Lower leg skin (tissue), 4 donors: Measurements from ENCODE around the gene GTF2F2. TPM values are rescaled to one million over a fixed set of nuclear protein-coding genes. Genes with fewer than 3 reads are reported as not detected.

ENCODE experiments used
- DNase-seq, 2 donors: peaks; one replicate each; pipeline ENCODE4 v3.0.0-alpha.2; 2019; ENCODE audit warnings: low spot score in 2 of 2
- H3K4me3 ChIP-seq: fragments of 200-600 bp; sonication (generic); 2 replicates; pipeline ENCODE4 v1.5.1; 2017; ENCODE audit warnings: mild to moderate bottlenecking, low read depth; ENCODE audit not compliant: poor library complexity, severe bottlenecking
- POLR2A ChIP-seq, 2 donors: fragments of 450-650 bp; IDR thresholded peaks; one replicate each; pipeline ENCODE4 v1.6.1; 2016 to 2017; ENCODE audit warnings: antibody characterized with exemption in 2 of 2, mild to moderate bottlenecking in 1 of 2, moderate library complexity in 1 of 2
- WGBS, 2 donors: methylation state at CpG; one replicate each; pipeline ENCODE4 v1.1.5; 2018; 5-methylcytosine and 5-hydroxymethylcytosine counted together
- intact Hi-C: fragments of 100-400 bp; cut with DNase I; formaldehyde crosslinking; loops from one replicate; pipeline ENCODE4 v1.15.0; 2023; ENCODE audit warnings: low total_unique reads
- total RNA-seq, 4 donors: library from RNA; depleted of rRNA; stranded (reverse); fragments of >200 nt; gene quantifications; one replicate each; pipeline ENCODE4 v1.1.0, GENCODE V29; 2016
- TF ChIP-seq, protein P1 (sequence below), 3 donors: fragments of 450-650 bp; IDR thresholded peaks; one replicate each; pipeline ENCODE4 v1.5.1; 2016; ENCODE audit warnings: antibody characterized with exemption in 3 of 3, mild to moderate bottlenecking in 3 of 3, moderate library complexity in 2 of 3

GTF2F2 gene
- total RNA-seq, 4 donors from 2014 or later, result 35.6 to 52.4 (median 45.3) TPM

DNA sequence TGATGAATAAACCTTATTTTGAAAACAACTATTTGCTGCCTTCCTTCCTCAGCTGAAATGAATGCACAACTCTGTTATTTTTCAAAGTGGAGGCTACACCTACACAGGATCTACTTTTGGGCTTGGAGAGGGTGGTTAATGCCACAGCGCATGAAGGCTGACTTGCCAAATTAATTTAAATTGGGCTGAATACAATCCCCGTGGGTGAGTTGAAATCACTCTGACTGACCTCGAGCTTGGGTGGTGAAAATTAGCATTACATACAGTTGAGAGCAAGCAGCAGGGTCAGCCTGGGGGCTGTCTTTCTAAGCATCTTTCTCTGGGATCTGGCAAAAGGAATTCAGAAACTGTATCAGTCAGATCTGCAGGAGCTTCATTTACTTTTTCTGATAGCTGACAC lies 182.2 kb downstream of the GTF2F2 start:
- 39% methylated on average over 3 of the region's 3 CpGs for WGBS, 2 donors
- H3K4me3 ChIP-seq, result no peak overlapping the region
- TF ChIP-seq, protein P1, sequence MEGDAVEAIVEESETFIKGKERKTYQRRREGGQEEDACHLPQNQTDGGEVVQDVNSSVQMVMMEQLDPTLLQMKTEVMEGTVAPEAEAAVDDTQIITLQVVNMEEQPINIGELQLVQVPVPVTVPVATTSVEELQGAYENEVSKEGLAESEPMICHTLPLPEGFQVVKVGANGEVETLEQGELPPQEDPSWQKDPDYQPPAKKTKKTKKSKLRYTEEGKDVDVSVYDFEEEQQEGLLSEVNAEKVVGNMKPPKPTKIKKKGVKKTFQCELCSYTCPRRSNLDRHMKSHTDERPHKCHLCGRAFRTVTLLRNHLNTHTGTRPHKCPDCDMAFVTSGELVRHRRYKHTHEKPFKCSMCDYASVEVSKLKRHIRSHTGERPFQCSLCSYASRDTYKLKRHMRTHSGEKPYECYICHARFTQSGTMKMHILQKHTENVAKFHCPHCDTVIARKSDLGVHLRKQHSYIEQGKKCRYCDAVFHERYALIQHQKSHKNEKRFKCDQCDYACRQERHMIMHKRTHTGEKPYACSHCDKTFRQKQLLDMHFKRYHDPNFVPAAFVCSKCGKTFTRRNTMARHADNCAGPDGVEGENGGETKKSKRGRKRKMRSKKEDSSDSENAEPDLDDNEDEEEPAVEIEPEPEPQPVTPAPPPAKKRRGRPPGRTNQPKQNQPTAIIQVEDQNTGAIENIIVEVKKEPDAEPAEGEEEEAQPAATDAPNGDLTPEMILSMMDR (IDR thresholded peaks at IDR 0.05), result no peak
- TF ChIP-seq POLR2A (IDR thresholded peaks at IDR 0.05), result no peak
- no peak for DNase-seq
- intact Hi-C loops, result loop anchor here (10.0 kb wide), 1 partner anchor 258 kb away; no protein-coding TSS in a partner anchor

DNA sequence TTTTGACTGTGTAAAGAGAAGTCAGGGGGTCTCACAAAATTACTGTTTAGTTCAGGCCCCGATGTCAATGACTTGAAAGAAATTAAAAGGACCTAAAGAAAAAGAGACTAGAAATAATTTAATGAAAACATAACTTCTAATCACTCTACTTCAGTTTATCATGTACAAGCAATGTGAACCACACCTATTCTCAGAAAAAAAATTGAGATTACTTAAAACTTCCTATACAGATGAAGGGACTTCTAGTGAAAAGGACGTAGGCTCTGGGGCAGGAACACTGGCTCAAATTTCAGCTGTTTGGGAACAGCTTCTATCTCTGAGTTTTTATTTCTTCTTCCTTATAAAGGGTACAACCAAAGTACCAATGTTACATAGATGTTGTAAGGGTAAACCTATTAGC lies 182.7 kb downstream of the GTF2F2 start:
- intact Hi-C loops, result loop anchor here (10.0 kb wide), 1 partner anchor 258 kb away; no protein-coding TSS in a partner anchor
- WGBS, 2 donors, result 81 to 82% methylated on average over 2 of the region's 2 CpGs
- DNase-seq, result no peak
- TF ChIP-seq POLR2A (IDR thresholded peaks at IDR 0.05), result no peak
- TF ChIP-seq, protein P1 (IDR thresholded peaks at IDR 0.05), result no peak
- H3K4me3 ChIP-seq, result no peak overlapping the region

DNA sequence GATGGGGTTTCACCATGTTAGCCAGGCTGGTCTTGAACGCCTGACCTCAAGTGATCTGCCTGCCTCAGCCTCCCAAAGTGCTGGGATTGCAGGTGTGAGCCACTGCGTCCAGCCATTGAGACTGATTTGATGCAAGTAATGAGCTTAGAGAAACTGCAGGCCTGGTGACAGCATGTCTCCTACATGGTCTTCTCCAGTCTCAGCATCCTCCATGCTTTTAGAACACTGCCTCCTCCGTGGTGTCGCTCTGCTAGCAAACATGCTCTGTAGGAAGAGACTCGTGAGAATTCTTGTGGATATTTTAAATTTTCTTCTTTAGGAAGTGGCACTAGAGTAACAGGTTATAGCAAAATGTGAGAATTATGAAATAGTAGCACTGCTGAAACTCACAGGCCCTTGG lies 183.6 kb downstream of the GTF2F2 start:
- TF ChIP-seq POLR2A (IDR thresholded peaks at IDR 0.05), result no peak
- TF ChIP-seq, protein P1 (IDR thresholded peaks at IDR 0.05), result no peak
- no peak overlapping the region for H3K4me3 ChIP-seq
- DNase-seq, result no peak
- intact Hi-C loops, result loop anchor here (10.0 kb wide), 1 partner anchor 259 kb away; no protein-coding TSS in a partner anchor
- WGBS, 2 donors, result 85 to 89% methylated on average over 5 of the region's 5 CpGs

DNA sequence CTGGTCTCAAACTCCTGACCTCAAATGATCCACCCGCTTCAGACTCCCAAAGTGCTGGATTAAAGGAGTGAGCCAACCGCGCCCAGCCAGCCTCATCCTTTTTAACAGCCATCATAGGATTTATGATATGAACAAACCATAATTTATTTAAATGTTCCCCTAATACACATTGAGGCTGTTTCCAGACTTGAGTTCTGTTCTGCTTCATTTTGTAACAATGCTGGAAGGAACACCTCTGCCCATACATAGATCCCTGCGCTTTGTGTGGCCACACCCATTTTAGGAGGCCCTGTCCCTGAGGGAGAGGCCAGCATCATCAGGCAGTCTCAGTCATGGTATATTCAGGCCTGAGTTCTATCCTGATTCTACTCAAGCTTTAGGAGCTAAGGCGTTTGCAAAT lies 184.8 kb downstream of the GTF2F2 start:
- WGBS, 2 donors, result 76 to 81% methylated on average over 5 of the region's 5 CpGs
- no peak overlapping the region for H3K4me3 ChIP-seq
- TF ChIP-seq POLR2A (IDR thresholded peaks at IDR 0.05), result no peak
- TF ChIP-seq, protein P1 (IDR thresholded peaks at IDR 0.05), result no peak
- intact Hi-C loops, result loop anchor here (10.0 kb wide), 1 partner anchor 260 kb away; no protein-coding TSS in a partner anchor
- no peak for DNase-seq

DNA sequence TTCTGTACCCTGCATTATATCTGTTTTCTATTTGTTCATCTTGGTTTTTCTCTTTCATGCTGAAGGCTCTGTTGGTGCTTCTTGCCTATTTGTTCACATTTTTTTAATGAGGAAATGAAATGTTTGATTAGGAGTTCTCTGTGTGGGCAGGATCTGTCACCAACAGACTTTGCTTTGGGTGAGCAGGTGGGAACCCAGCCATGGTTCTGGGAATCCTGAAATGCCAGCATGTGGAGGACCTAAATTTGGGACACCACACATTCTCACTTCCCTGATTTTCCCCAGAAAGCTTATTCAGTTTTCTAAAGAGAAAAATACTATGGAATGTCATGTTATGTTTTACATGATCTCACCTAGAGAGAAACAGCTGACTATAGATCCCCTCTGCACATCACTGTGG lies 186.7 kb downstream of the GTF2F2 start:
- H3K4me3 ChIP-seq, result no peak overlapping the region
- TF ChIP-seq, protein P1 (IDR thresholded peaks at IDR 0.05), result no peak
- TF ChIP-seq POLR2A (IDR thresholded peaks at IDR 0.05), result no peak
- DNase-seq, result no peak
- intact Hi-C loops, result loop anchor here (10.0 kb wide), 1 partner anchor 262 kb away; no protein-coding TSS in a partner anchor
